ENCODE measurements around the gene CACNA1I.

- TF ChIP-seq TEAD4 (IDR thresholded peaks at IDR 0.05) (no peak), CEBPB (IDR thresholded peaks at IDR 0.05) (no peak), TAF1 (IDR thresholded peaks at IDR 0.05; ENCODE audit: low read depth) (no peak), RAD21 (IDR thresholded peaks at IDR 0.05; ENCODE audit: low read depth) (no peak), EGR1 (IDR thresholded peaks at IDR 0.05) (no peak), REST (IDR thresholded peaks at IDR 0.05; ENCODE audit: low read depth) (no peak), FOXM1 (IDR thresholded peaks at IDR 0.05; ENCODE audit: borderline replicate concordance, low read depth) (no peak), ZBTB7A (IDR thresholded peaks at IDR 0.05; ENCODE audit: low read depth) (no peak), EP300 (IDR thresholded peaks at IDR 0.05; ENCODE audit: borderline replicate concordance) (no peak), YY1 (IDR thresholded peaks at IDR 0.05; ENCODE audit: low read depth) (no peak), MAX (IDR thresholded peaks at IDR 0.05) (no peak), CREB1 (IDR thresholded peaks at IDR 0.05; ENCODE audit: low read depth) (no peak)
- TF ChIP-seq, protein P1, sequence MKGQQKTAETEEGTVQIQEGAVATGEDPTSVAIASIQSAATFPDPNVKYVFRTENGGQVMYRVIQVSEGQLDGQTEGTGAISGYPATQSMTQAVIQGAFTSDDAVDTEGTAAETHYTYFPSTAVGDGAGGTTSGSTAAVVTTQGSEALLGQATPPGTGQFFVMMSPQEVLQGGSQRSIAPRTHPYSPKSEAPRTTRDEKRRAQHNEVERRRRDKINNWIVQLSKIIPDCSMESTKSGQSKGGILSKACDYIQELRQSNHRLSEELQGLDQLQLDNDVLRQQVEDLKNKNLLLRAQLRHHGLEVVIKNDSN (IDR thresholded peaks at IDR 0.05) = no peak
Measured at GRCh38 chr22:39562839-39563489, 7.6 kb upstream of the CACNA1I start.

All from Ishikawa (cell line).